HEK293 (cell line): ENCODE data around the gene ATRNL1.

Experiments used
- CTCF ChIA-PET: fragments of 350-600 bp; formaldehyde crosslinking; extraction: SDS; loops from one replicate; lab custom pipeline; 2021; ENCODE audit warnings: antibody characterized with exemption; lab: Yijun Ruan, JAX
- POLR2A ChIA-PET: fragments of 300-600 bp; formaldehyde crosslinking; extraction: SDS; loops from one replicate; lab custom pipeline; 2020; ENCODE audit warnings: antibody characterized with exemption, inconsistent platforms; lab: Yijun Ruan, JAX
- H3K27ac ChIP-seq: fragments of 200-500 bp; sonication (Bioruptor generic); 2 replicates; pipeline ENCODE4 v1.5.1; 2014; ENCODE audit warnings: low read depth, low read length, control low read depth, inconsistent platforms; ENCODE audit errors: extremely low read depth
- H3K36me3 ChIP-seq, 2 experiments: fragments of 200-500 bp in 1 of 2; sonication (Bioruptor generic) in 1 of 2; 1 replicate in 1 of 2; 2 replicates in 1 of 2; pipeline ENCODE4 v1.5.1; 2014 to 2017; ENCODE audit warnings: inconsistent platforms in 2 of 2, low read length in 2 of 2; ENCODE audit not compliant: control insufficient read depth in 2 of 2, insufficient read depth in 1 of 2
- H3K4me1 ChIP-seq: fragments of 200-500 bp; sonication (Bioruptor generic); 2 replicates; pipeline ENCODE4 v1.5.1; 2014; ENCODE audit warnings: mild to moderate bottlenecking, low read length, inconsistent platforms; ENCODE audit not compliant: control insufficient read depth, insufficient read depth
- H3K4me3 ChIP-seq: 2 replicates; pipeline ENCODE4 v1.5.1; 2011; ENCODE audit warnings: low read depth, mild to moderate bottlenecking, control low read depth, low read length, moderate library complexity
- H3K9me3 ChIP-seq: fragments of 200-500 bp; sonication (Bioruptor generic); 2 replicates; pipeline ENCODE4 v1.5.1; 2014; ENCODE audit warnings: low read depth, low read length, inconsistent platforms; ENCODE audit not compliant: control insufficient read depth, insufficient read depth
- FEZF1 ChIP-seq: fragments of 450-650 bp; formaldehyde crosslinking; IDR thresholded peaks from 2 replicates; pipeline ENCODE4 v1.5.1; 2016; ENCODE audit warnings: missing biosample characterization, missing genetic modification characterization
- GFI1B ChIP-seq: fragments of 450-650 bp; formaldehyde crosslinking; IDR thresholded peaks from 2 replicates; pipeline ENCODE4 v1.5.1; 2016; ENCODE audit warnings: missing biosample characterization, missing genetic modification characterization
- GLI2 ChIP-seq: fragments of 450-650 bp; formaldehyde crosslinking; IDR thresholded peaks from 2 replicates; pipeline ENCODE4; 2017; ENCODE audit warnings: missing biosample characterization, missing genetic modification characterization, low read depth, borderline replicate concordance
- KLF10 ChIP-seq: fragments of 450-650 bp; IDR thresholded peaks from 2 replicates; pipeline ENCODE4 v1.5.1; 2018; ENCODE audit warnings: missing biosample characterization, mild to moderate bottlenecking, missing genetic modification characterization
- SP3 ChIP-seq: fragments of 450-650 bp; formaldehyde crosslinking; IDR thresholded peaks from 2 replicates; pipeline ENCODE4 v1.5.1; 2016; ENCODE audit warnings: missing biosample characterization, missing genetic modification characterization
- ZBTB21 ChIP-seq: fragments of 450-650 bp; formaldehyde crosslinking; IDR thresholded peaks from 2 replicates; pipeline ENCODE4 v1.5.1; 2017; ENCODE audit warnings: missing biosample characterization, missing genetic modification characterization
- ZEB2 ChIP-seq: fragments of 450-650 bp; formaldehyde crosslinking; IDR thresholded peaks from 2 replicates; pipeline ENCODE4 v1.5.1; 2016; ENCODE audit warnings: missing biosample characterization, missing genetic modification characterization
- ZNF214 ChIP-seq: fragments of 450-650 bp; formaldehyde crosslinking; IDR thresholded peaks from 2 replicates; pipeline ENCODE4 v1.5.1; 2017; ENCODE audit warnings: missing biosample characterization, mild to moderate bottlenecking, missing genetic modification characterization, borderline replicate concordance
- ZNF302 ChIP-seq: fragments of 450-650 bp; formaldehyde crosslinking; IDR thresholded peaks from 2 replicates; pipeline ENCODE4 v1.5.1; 2016; ENCODE audit warnings: missing biosample characterization, missing genetic modification characterization, low read depth
- ZNF391 ChIP-seq: fragments of 450-650 bp; formaldehyde crosslinking; IDR thresholded peaks from 2 replicates; pipeline ENCODE4 v1.5.1; 2016; ENCODE audit warnings: low read depth, missing biosample characterization, missing genetic modification characterization, borderline replicate concordance
- ZNF623 ChIP-seq: fragments of 450-650 bp; formaldehyde crosslinking; IDR thresholded peaks from 2 replicates; pipeline ENCODE4 v1.5.1; 2016; ENCODE audit warnings: missing biosample characterization, missing genetic modification characterization
- ZNF664 ChIP-seq: fragments of 450-650 bp; formaldehyde crosslinking; IDR thresholded peaks from 2 replicates; pipeline ENCODE4 v1.5.1; 2016; ENCODE audit warnings: missing biosample characterization, missing genetic modification characterization
- ZSCAN16 ChIP-seq: fragments of 450-650 bp; formaldehyde crosslinking; IDR thresholded peaks from 2 replicates; pipeline ENCODE4 v1.5.1; 2016; ENCODE audit warnings: missing biosample characterization, missing genetic modification characterization
- TF ChIP-seq, protein P1 (sequence below): fragments of 450-650 bp; formaldehyde crosslinking; IDR thresholded peaks from 2 replicates; pipeline ENCODE4 v1.5.1; 2016; ENCODE audit warnings: missing biosample characterization, missing genetic modification characterization
- TF ChIP-seq, protein P2 (sequence below): fragments of 450-650 bp; formaldehyde crosslinking; IDR thresholded peaks from 2 replicates; pipeline ENCODE4 v1.5.1; 2016; ENCODE audit warnings: missing biosample characterization, missing genetic modification characterization
- TF ChIP-seq, protein P3 (sequence below): fragments of 450-650 bp; formaldehyde crosslinking; IDR thresholded peaks from 2 replicates; pipeline ENCODE4 v1.5.1; 2016; ENCODE audit warnings: missing biosample characterization, missing genetic modification characterization
- TF ChIP-seq, protein P4 (sequence below): fragments of 450-650 bp; formaldehyde crosslinking; IDR thresholded peaks from 2 replicates; pipeline ENCODE4 v1.5.1; 2017; ENCODE audit warnings: missing biosample characterization, missing genetic modification characterization

The ATRNL1 gene

DNA sequence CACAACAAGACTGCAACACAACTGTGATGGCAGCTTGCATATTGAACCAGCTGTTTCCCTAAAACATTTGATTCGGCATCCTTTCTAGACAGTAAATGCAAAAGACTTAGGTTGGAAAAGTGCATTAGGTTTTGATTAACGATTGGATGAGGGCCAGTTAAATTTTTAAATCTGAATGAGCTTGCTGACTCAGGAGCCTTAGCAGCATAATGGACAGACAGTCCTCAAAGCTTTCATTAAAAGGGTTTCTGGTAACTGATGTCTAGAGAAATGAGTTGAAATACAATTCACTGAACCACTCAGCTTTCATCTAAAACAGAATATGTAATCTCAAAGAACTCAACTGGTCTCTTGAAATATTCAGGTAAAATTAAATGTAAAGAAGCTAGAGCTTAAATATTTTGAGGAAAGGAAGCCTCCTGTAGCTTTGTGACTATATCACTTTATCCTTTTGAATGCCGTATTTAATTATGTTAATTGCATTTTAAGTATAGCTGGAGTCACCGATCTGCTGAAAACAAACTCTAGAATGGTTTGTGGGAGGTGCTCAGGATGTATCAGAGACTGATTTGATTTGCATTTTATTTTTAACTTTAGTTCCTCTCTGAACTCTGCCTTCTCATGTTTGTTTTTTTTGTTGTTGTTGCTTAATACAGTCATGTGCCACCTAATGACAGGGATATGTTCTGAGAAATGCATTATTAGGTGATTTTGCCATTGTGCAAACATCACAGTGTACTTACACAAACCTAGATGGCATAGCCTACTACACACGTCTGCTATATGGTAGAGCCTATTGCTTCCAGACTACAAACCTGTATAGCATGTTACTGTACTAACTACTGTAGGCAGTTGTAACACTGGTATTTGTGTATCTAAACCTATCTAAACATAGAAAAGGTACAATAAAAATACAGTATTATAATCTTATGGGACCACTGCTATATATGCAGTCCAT is 29.2 kb upstream of the ATRNL1 start:
- no peaks in the 10 kb centered on the region for H3K4me1 ChIP-seq
- H3K36me3 ChIP-seq, result no peaks in the 10 kb centered on the region
- H3K9me3 ChIP-seq, result no peaks in the 10 kb centered on the region
- no peak overlapping the region for H3K27ac ChIP-seq
- no peak overlapping the region for H3K4me3 ChIP-seq
- TF ChIP-seq ZBTB21 (tag by site-specific recombination) (no peak), FEZF1 (tag by site-specific recombination) (no peak), ZNF664 (tag by site-specific recombination) (no peak), ZEB2 (tag by site-specific recombination) (no peak), GLI2 (tag by site-specific recombination) (no peak), ZNF302 (tag by site-specific recombination) (no peak), ZNF214 (no peak), ZNF623 (tag by site-specific recombination) (no peak), ZSCAN16 (no peak), GFI1B (no peak), KLF10 (tag by site-specific recombination) (no peak), ZNF391 (tag by site-specific recombination) (no peak), SP3 (tag by site-specific recombination) (no peak)
- TF ChIP-seq, protein P1, sequence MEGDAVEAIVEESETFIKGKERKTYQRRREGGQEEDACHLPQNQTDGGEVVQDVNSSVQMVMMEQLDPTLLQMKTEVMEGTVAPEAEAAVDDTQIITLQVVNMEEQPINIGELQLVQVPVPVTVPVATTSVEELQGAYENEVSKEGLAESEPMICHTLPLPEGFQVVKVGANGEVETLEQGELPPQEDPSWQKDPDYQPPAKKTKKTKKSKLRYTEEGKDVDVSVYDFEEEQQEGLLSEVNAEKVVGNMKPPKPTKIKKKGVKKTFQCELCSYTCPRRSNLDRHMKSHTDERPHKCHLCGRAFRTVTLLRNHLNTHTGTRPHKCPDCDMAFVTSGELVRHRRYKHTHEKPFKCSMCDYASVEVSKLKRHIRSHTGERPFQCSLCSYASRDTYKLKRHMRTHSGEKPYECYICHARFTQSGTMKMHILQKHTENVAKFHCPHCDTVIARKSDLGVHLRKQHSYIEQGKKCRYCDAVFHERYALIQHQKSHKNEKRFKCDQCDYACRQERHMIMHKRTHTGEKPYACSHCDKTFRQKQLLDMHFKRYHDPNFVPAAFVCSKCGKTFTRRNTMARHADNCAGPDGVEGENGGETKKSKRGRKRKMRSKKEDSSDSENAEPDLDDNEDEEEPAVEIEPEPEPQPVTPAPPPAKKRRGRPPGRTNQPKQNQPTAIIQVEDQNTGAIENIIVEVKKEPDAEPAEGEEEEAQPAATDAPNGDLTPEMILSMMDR, result no peak
- TF ChIP-seq, protein P2, sequence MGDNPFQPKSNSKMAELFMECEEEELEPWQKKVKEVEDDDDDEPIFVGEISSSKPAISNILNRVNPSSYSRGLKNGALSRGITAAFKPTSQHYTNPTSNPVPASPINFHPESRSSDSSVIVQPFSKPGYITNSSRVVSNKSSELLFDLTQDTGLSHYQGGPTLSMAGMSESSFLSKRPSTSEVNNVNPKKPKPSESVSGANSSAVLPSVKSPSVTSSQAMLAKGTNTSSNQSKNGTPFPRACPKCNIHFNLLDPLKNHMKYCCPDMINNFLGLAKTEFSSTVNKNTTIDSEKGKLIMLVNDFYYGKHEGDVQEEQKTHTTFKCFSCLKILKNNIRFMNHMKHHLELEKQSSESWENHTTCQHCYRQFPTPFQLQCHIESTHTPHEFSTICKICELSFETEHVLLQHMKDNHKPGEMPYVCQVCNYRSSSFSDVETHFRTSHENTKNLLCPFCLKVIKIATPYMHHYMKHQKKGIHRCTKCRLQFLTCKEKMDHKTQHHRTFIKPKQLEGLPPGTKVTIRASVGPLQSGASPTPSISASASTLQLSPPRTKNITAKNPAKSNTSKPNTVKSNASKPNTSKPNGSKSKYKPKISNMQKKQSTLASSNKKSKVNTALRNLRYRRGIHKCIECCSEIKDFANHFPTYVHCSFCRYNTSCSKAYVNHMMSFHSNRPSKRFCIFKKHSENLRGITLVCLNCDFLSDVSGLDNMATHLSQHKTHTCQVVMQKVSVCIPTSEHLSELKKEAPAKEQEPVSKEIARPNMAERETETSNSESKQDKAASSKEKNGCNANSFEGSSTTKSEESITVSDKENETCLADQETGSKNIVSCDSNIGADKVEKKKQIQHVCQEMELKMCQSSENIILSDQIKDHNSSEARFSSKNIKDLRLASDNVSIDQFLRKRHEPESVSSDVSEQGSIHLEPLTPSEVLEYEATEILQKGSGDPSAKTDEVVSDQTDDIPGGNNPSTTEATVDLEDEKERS (tag by site-specific recombination), result no peak
- TF ChIP-seq, protein P3, sequence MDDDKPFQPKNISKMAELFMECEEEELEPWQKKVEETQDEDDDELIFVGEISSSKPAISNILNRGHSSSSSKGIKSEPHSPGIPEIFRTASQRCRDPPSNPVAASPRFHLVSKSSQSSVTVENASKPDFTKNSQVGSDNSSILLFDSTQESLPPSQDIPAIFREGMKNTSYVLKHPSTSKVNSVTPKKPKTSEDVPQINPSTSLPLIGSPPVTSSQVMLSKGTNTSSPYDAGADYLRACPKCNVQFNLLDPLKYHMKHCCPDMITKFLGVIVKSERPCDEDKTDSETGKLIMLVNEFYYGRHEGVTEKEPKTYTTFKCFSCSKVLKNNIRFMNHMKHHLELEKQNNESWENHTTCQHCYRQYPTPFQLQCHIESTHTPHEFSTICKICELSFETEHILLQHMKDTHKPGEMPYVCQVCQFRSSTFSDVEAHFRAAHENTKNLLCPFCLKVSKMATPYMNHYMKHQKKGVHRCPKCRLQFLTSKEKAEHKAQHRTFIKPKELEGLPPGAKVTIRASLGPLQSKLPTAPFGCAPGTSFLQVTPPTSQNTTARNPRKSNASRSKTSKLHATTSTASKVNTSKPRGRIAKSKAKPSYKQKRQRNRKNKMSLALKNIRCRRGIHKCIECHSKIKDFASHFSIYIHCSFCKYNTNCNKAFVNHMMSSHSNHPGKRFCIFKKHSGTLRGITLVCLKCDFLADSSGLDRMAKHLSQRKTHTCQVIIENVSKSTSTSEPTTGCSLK, result no peak
- TF ChIP-seq, protein P4, sequence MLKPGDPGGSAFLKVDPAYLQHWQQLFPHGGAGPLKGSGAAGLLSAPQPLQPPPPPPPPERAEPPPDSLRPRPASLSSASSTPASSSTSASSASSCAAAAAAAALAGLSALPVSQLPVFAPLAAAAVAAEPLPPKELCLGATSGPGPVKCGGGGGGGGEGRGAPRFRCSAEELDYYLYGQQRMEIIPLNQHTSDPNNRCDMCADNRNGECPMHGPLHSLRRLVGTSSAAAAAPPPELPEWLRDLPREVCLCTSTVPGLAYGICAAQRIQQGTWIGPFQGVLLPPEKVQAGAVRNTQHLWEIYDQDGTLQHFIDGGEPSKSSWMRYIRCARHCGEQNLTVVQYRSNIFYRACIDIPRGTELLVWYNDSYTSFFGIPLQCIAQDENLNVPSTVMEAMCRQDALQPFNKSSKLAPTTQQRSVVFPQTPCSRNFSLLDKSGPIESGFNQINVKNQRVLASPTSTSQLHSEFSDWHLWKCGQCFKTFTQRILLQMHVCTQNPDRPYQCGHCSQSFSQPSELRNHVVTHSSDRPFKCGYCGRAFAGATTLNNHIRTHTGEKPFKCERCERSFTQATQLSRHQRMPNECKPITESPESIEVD (tag by site-specific recombination), result no peak
- ChIA-PET POLR2A (no interaction called here), CTCF (interaction anchor here (0.8 kb wide), 1 partner anchor 278 kb away, joined by 3 read pairs; no protein-coding TSS in a partner anchor)
